ENCODE data around the gene RPS15.

RPS15 gene

DNA sequence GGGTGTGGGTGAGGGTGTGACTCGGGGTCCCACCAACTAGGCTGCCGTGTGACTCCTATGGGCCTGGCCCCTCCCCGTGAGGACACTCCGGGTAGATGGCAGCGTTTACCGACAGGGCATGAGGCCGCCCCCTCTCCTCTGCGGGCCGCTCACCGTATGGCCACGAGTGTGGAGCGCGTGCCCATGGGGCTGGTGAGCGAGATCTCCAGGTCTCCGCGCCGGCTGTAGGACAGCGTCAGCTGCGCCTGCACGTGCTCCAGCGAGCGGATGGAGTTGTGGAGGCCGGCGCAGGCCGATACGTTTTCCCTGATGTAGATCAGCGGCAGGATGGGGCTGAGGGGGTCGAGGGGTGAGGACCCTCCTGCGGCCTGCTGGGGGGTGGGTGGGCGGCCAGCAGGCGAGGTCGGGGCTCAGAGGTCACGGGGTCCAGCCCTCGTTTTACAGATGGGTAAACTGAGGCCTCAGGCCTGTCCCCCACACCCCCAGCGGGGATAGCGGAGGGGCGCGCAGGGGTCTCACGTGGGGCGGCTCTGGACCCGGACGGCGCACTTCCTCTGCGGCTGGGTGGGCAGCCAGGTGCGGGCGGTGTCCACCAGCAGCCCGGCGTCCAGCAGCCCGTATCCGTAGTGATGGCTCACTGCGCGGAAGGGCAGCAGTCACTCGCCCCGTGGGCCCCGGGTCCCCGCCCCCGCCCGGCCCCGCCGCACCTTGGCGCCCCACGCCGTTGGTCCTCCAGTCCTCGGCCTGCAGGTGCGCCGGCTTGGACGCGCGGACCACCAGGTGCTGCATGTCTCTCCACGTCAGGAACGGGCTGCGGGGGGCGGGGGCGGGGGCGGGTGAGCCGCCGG is 45.2 kb downstream of the RPS15 start:
- H3K4me3 ChIP-seq (ENCODE audit: low read depth, low read length) = no peak overlapping the region
- no peaks in the 10 kb centered on the region for H3K4me1 ChIP-seq (ENCODE audit: control insufficient read depth, insufficient read depth, low read length)
- H3K9ac ChIP-seq (ENCODE audit: low read depth, low read length) = no peak overlapping the region
- H3K9me3 ChIP-seq (ENCODE audit: control insufficient read depth, insufficient read depth, low read length) = no peaks in the 10 kb centered on the region
- H3K36me3 ChIP-seq (ENCODE audit: control insufficient read depth, insufficient read depth, low read length) = peaks cover 3% of the 10 kb centered on the region
- H3K27me3 ChIP-seq (ENCODE audit: control insufficient read depth, insufficient read depth, low read length) = no peaks in the 10 kb centered on the region

- Histone ChIP-seq H3K9me3 (ENCODE audit: control insufficient read depth, insufficient read depth, low read length) (no peaks in the 10 kb centered on the region), H3K9ac (ENCODE audit: low read depth, low read length) (no peak overlapping the region), H3K27me3 (ENCODE audit: control insufficient read depth, insufficient read depth, low read length) (no peaks in the 10 kb centered on the region)
Observed at GRCh38 chr19:1483979-1484428, 45.8 kb downstream of the RPS15 start.

DNA sequence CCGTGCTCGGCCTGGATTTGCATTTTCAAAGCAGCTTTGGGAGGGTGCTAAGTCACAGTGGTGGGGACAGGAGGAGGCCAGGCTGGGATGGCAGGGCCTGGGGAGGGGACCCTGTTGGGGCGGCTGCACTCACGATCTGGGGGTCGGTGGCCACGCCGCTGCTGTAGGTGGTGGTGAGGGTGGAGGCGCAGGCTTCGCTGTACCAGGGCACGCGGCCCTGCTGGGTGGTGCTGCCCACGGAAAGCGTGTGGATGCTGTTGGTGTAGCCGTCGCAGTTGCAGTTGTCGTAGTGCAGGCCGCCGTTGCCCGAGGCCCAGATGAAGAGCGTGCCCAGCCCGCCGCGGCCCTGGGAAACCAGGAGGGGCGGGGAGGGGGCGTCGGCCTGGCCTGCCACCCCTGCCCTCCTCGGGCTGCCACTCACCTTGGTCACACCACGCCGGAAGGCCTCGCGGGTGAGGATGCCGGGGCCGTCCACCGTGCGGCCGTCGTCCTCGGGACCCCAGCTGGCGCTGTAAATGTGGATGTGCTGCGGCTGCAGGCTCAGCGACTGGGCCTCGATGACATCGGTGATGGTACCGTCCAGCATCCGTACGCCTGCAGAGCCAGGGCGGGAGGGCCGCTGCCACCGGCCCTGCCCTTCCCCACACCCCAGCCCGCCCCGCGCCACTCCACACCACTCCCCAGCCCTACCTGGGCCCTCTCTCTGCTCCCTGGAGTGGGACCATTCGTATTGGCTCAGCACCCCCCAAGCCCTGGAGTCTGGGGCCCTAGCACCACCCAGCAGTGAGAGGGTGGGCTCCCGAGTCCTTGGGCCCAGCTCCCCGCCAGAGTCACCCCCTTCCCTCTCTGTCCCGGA is 48.8 kb downstream of the RPS15 start:
- no peak overlapping the region for H3K9ac ChIP-seq (ENCODE audit: low read depth, low read length)
- peaks cover 4% of the 10 kb centered on the region for H3K27me3 ChIP-seq (ENCODE audit: control insufficient read depth, insufficient read depth, low read length)

More at GRCh38 chr19:1483979-1484428, 45.8 kb downstream of the RPS15 start:
- H3K4me3 ChIP-seq (ENCODE audit: low read depth, low read length) = no peak overlapping the region
- no peaks in the 10 kb centered on the region for H3K4me1 ChIP-seq (ENCODE audit: control insufficient read depth, insufficient read depth, low read length)
- peaks cover 3% of the 10 kb centered on the region for H3K36me3 ChIP-seq (ENCODE audit: control insufficient read depth, insufficient read depth, low read length)

GRCh38 chr19:1487576-1488281 is 49.5 kb downstream of the RPS15 start:
- peaks cover 12% of the 10 kb centered on the region for H3K27me3 ChIP-seq (ENCODE audit: control insufficient read depth, insufficient read depth, low read length)
- H3K9ac ChIP-seq (ENCODE audit: low read depth, low read length) = no peak overlapping the region
- no peaks in the 10 kb centered on the region for H3K36me3 ChIP-seq (ENCODE audit: control insufficient read depth, insufficient read depth, low read length)
- no peaks in the 10 kb centered on the region for H3K9me3 ChIP-seq (ENCODE audit: control insufficient read depth, insufficient read depth, low read length)
- no peaks in the 10 kb centered on the region for H3K4me1 ChIP-seq (ENCODE audit: control insufficient read depth, insufficient read depth, low read length)
- H3K4me3 ChIP-seq (ENCODE audit: low read depth, low read length) = no peak overlapping the region

More for the DNA sequence above, 48.8 kb downstream of the RPS15 start:
- H3K4me3 ChIP-seq (ENCODE audit: low read depth, low read length) = no peak overlapping the region
- H3K9me3 ChIP-seq (ENCODE audit: control insufficient read depth, insufficient read depth, low read length) = no peaks in the 10 kb centered on the region
- peaks cover 3% of the 10 kb centered on the region for H3K36me3 ChIP-seq (ENCODE audit: control insufficient read depth, insufficient read depth, low read length)
- no peaks in the 10 kb centered on the region for H3K4me1 ChIP-seq (ENCODE audit: control insufficient read depth, insufficient read depth, low read length)

DNA sequence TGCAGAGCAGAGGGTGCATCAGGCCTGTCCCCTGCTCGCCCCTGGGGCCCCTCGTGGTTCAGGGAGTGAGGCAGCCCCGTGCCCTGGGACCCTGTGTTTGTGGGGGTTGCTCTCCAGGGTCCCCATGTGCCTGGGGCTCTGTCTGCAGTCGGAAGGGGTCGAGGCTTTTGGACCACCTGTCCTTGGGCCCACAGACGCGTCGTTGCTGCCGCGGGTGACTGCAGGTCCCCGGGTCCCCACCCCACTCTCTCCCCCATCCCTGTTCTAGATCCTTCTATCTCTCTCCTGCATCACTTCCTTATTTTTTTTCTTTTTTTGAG is 50.0 kb downstream of the RPS15 start:
- Histone ChIP-seq H3K4me3 (ENCODE audit: low read depth, low read length) (no peak overlapping the region), H3K36me3 (ENCODE audit: control insufficient read depth, insufficient read depth, low read length) (no peaks in the 10 kb centered on the region), H3K27me3 (ENCODE audit: control insufficient read depth, insufficient read depth, low read length) (peaks cover 12% of the 10 kb centered on the region), H3K9me3 (ENCODE audit: control insufficient read depth, insufficient read depth, low read length) (no peaks in the 10 kb centered on the region), H3K4me1 (ENCODE audit: control insufficient read depth, insufficient read depth, low read length) (no peaks in the 10 kb centered on the region), H3K9ac (ENCODE audit: low read depth, low read length) (no peak overlapping the region)

GRCh38 chr19:1489463-1490310 is 51.5 kb downstream of the RPS15 start:
- peak overlapping the region; percentile 47 for H3K9ac ChIP-seq (ENCODE audit: low read depth, low read length)
- no peaks in the 10 kb centered on the region for H3K4me1 ChIP-seq (ENCODE audit: control insufficient read depth, insufficient read depth, low read length)
- H3K27me3 ChIP-seq (ENCODE audit: control insufficient read depth, insufficient read depth, low read length) = peaks cover 12% of the 10 kb centered on the region
- no peaks in the 10 kb centered on the region for H3K9me3 ChIP-seq (ENCODE audit: control insufficient read depth, insufficient read depth, low read length)
- peak overlapping the region; percentile 85 for H3K4me3 ChIP-seq (ENCODE audit: low read depth, low read length)
- H3K36me3 ChIP-seq (ENCODE audit: control insufficient read depth, insufficient read depth, low read length) = no peaks in the 10 kb centered on the region
